DMS79 (cell line): ENCODE measurements around the gene GCHFR.

Source experiments
- DNase-seq: peaks from one replicate; lab custom pipeline; 2025; lab: John Stamatoyannopoulos, UW

GCHFR gene

GRCh38 chr15:40754883-40755811 is 8.7 kb upstream of the GCHFR start, which contains the start of gene RMDN3:
Gene RMDN3 (minus strand): TSS chr15:40755254. CDS start chr15:40754783, 471 bp downstream.
- DNase-seq, result peak; percentile 67

- peak; percentile 20 for DNase-seq
Observed at GRCh38 chr15:40755812-40756208, 8.1 kb upstream of the GCHFR start.

- DNase-seq, result no peak
Observed at GRCh38 chr15:40756938-40757337, 6.9 kb upstream of the GCHFR start.

- DNase-seq, result no peak
Observed at GRCh38 chr15:40759961-40760360, 3.9 kb upstream of the GCHFR start.

- peak; percentile 56 for DNase-seq
Observed at GRCh38 chr15:40762919-40763800, 708 bp upstream of the GCHFR start.

GRCh38 chr15:40764629-40765103 is 798 bp downstream of the GCHFR start:
- no peak for DNase-seq

- no peak for DNase-seq
Observed at GRCh38 chr15:40766194-40766815, 2.4 kb downstream of the GCHFR start.

GRCh38 chr15:40766906-40767837 is 3.3 kb downstream of the GCHFR start:
- DNase-seq, result no peak

GRCh38 chr15:40767838-40768500 is 4.1 kb downstream of the GCHFR start:
- DNase-seq, result no peak

GRCh38 chr15:40768521-40769273 is 4.8 kb downstream of the GCHFR start:
- DNase-seq, result no peak

GRCh38 chr15:40769274-40770146 is 5.6 kb downstream of the GCHFR start, which contains the start of gene C15orf62:
Gene C15orf62 (plus strand): TSS chr15:40769980. CDS start chr15:40770496, 516 bp downstream.
- DNase-seq, result peak; percentile 63

GRCh38 chr15:40770147-40770721 is 6.4 kb downstream of the GCHFR start:
- peak; percentile 32 for DNase-seq

GRCh38 chr15:40771242-40771641 is 7.4 kb downstream of the GCHFR start:
- DNase-seq, result no peak

- no peak for DNase-seq
Observed at GRCh38 chr15:40772014-40772413, 8.1 kb downstream of the GCHFR start.

- no peak for DNase-seq
Observed at GRCh38 chr15:40773496-40773895, 9.6 kb downstream of the GCHFR start.

GRCh38 chr15:40773902-40774301 is 10.0 kb downstream of the GCHFR start:
- no peak for DNase-seq

GRCh38 chr15:40775007-40775406 is 11.1 kb downstream of the GCHFR start:
- no peak for DNase-seq
